WTC11 (cell line): ENCODE data around the gene CACHD1. TPM values are rescaled to one million over a fixed set of nuclear protein-coding genes. Genes with fewer than 3 reads are reported as not detected.

Experiments used
- ATAC-seq: fragments of 200-7000 bp; cut with Tn5 transposase; 2 replicates; pipeline ENCODE4 v1.10.0; 2021; ENCODE audit warnings: mild to moderate bottlenecking, moderate library complexity
- CTCF ChIA-PET: fragments of 300-600 bp; sonication (Branson Sonifier 250); formaldehyde crosslinking; loops from one replicate; lab custom pipeline; 2021; ENCODE audit warnings: antibody characterized with exemption; lab: Charles Lee
- POLR2A ChIA-PET: fragments of 350-600 bp; sonication (Branson Sonifier 250); formaldehyde crosslinking; loops from one replicate; lab custom pipeline; 2021; ENCODE audit warnings: antibody characterized with exemption; lab: Charles Lee
- DNase-seq: peaks from one replicate; pipeline ENCODE4 v3.0.0; 2021; ENCODE audit warnings: low spot score
- H3K27ac Mint-ChIP-seq: 2 replicates; pipeline ENCODE4 v1.8.0; 2021; ENCODE audit warnings: mixed read lengths
- H3K27me3 Mint-ChIP-seq: 2 replicates; pipeline ENCODE4 v1.8.0; 2021; ENCODE audit warnings: low read depth, mild to moderate bottlenecking, moderate library complexity, mixed read lengths
- H3K36me3 Mint-ChIP-seq: 2 replicates; pipeline ENCODE4 v1.8.0; 2021; ENCODE audit warnings: mixed read lengths
- H3K4me1 Mint-ChIP-seq: 2 replicates; pipeline ENCODE4 v1.8.0; 2022; ENCODE audit warnings: mixed read lengths
- H3K4me3 Mint-ChIP-seq: 2 replicates; pipeline ENCODE4 v1.8.0; 2021; ENCODE audit warnings: mild to moderate bottlenecking, moderate library complexity, mixed read lengths
- H3K9me3 Mint-ChIP-seq: 2 replicates; pipeline ENCODE4 v1.8.0; 2021; ENCODE audit warnings: mixed read lengths
- CBFB ChIP-seq: sonication (generic); formaldehyde crosslinking; IDR thresholded peaks from 2 replicates; pipeline ENCODE4 v1.8.1; 2022; ENCODE audit warnings: mild to moderate bottlenecking, low read depth, missing genetic modification reagents
- E2F1 ChIP-seq: sonication (generic); formaldehyde crosslinking; IDR thresholded peaks from 2 replicates; pipeline ENCODE4 v1.8.0; 2022; ENCODE audit warnings: mild to moderate bottlenecking, missing genetic modification reagents
- E2F4 ChIP-seq: sonication (generic); formaldehyde crosslinking; IDR thresholded peaks from 2 replicates; pipeline ENCODE4 v1.8.1; 2022; ENCODE audit warnings: low read depth, mild to moderate bottlenecking, moderate library complexity, missing genetic modification reagents, borderline replicate concordance
- EMX1 ChIP-seq: fragments of 250-450 bp; sonication (Bioruptor Pico); IDR thresholded peaks from 2 replicates; pipeline ENCODE4 v1.8.0; 2021; ENCODE audit warnings: mild to moderate bottlenecking
- ESRRA ChIP-seq: sonication (generic); formaldehyde crosslinking; IDR thresholded peaks from 2 replicates; pipeline ENCODE4 v1.8.1; 2022; ENCODE audit warnings: mild to moderate bottlenecking, missing genetic modification reagents, borderline replicate concordance
- IRF2 ChIP-seq: sonication (generic); formaldehyde crosslinking; IDR thresholded peaks from 2 replicates; pipeline ENCODE4 v1.8.0; 2022; ENCODE audit warnings: low read depth, missing genetic modification reagents, borderline replicate concordance
- NFATC4 ChIP-seq: fragments of 250-450 bp; sonication (Bioruptor Pico); IDR thresholded peaks from 2 replicates; pipeline ENCODE4 v1.9.0; 2021; ENCODE audit warnings: mild to moderate bottlenecking
- PREB ChIP-seq: sonication (generic); formaldehyde crosslinking; IDR thresholded peaks from 2 replicates; pipeline ENCODE4 v1.8.1; 2022; ENCODE audit warnings: mild to moderate bottlenecking, missing genetic modification reagents, moderate library complexity, borderline replicate concordance
- SP1 ChIP-seq: sonication (generic); formaldehyde crosslinking; conservative IDR thresholded peaks from 2 replicates; pipeline ENCODE4 v1.8.1; 2022; ENCODE audit warnings: missing genetic modification reagents
- ZMAT4 ChIP-seq: fragments of 250-450 bp; sonication (Bioruptor Pico); IDR thresholded peaks from 2 replicates; pipeline ENCODE4 v1.9.0; 2021; ENCODE audit warnings: mild to moderate bottlenecking
- ZNF512 ChIP-seq: sonication (generic); formaldehyde crosslinking; IDR thresholded peaks from 2 replicates; pipeline ENCODE4 v1.8.1; 2022; ENCODE audit warnings: missing genetic modification reagents, borderline replicate concordance
- ZNF671 ChIP-seq: fragments of 250-450 bp; sonication (Bioruptor Pico); IDR thresholded peaks from 2 replicates; pipeline ENCODE4 v1.8.0; 2021; ENCODE audit warnings: mild to moderate bottlenecking
- total RNA-seq: library from RNA; stranded (reverse); gene quantifications from 3 replicates; pipeline ENCODE4 v1.2.3, GENCODE V29; 2021
- TF ChIP-seq, protein P1 (sequence below): sonication (generic); formaldehyde crosslinking; IDR thresholded peaks from 2 replicates; pipeline ENCODE4 v1.8.0; 2022; ENCODE audit warnings: mild to moderate bottlenecking, missing genetic modification reagents
- TF ChIP-seq, protein P2 (sequence below): sonication (generic); formaldehyde crosslinking; IDR thresholded peaks from 2 replicates; pipeline ENCODE4 v1.8.0; 2022; ENCODE audit warnings: mild to moderate bottlenecking, missing genetic modification reagents
- TF ChIP-seq, protein P3 (sequence below): sonication (generic); formaldehyde crosslinking; IDR thresholded peaks from 2 replicates; pipeline ENCODE4 v1.8.1; 2023; ENCODE audit warnings: mild to moderate bottlenecking, missing genetic modification reagents
- TF ChIP-seq, protein P4 (sequence below): sonication (generic); formaldehyde crosslinking; IDR thresholded peaks from 2 replicates; pipeline ENCODE4 v1.8.0; 2023; ENCODE audit warnings: mild to moderate bottlenecking, missing genetic modification reagents

CACHD1 gene
- total RNA-seq, 1 experiment from 2014 or later, result 26.3 TPM

DNA sequence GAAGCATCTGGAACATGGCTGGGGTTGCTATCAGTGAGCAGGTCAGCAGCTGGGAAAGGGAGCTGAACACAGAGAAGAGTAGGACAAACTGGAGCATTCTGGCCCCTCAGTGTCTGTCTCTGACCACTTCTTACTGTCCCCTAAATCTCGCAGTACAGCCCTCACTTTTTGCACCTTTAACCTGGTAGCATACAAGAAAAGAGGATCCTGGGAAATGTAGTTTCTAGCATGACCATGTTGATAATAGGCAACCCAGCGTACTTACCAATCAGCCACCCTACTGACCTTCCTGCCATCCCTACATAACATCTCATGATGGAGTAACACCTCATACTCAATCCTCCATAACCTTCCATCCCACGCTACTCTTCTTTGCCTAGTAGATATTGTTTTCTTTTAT, 175.8 kb downstream of the CACHD1 start:
- POLR2A ChIA-PET, result no interaction called here
- Mint-ChIP-seq H3K9me3 (no peaks in the 10 kb centered on the region), H3K4me3 (no peak overlapping the region), H3K27me3 (no peaks in the 10 kb centered on the region; the same call in 1 of the 2 replicates), H3K36me3 (peaks cover 56% of the 10 kb centered on the region), H3K27ac (no peak overlapping the region), H3K4me1 (peaks cover 36% of the 10 kb centered on the region)
- no peak for DNase-seq
- CTCF ChIA-PET, result no interaction called here
- no peak; the same call in 1 of the 2 replicates for ATAC-seq
- no peak for TF ChIP-seq PREB
- TF ChIP-seq, protein P1, sequence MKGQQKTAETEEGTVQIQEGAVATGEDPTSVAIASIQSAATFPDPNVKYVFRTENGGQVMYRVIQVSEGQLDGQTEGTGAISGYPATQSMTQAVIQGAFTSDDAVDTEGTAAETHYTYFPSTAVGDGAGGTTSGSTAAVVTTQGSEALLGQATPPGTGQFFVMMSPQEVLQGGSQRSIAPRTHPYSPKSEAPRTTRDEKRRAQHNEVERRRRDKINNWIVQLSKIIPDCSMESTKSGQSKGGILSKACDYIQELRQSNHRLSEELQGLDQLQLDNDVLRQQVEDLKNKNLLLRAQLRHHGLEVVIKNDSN, result no peak
- TF ChIP-seq, protein P2, sequence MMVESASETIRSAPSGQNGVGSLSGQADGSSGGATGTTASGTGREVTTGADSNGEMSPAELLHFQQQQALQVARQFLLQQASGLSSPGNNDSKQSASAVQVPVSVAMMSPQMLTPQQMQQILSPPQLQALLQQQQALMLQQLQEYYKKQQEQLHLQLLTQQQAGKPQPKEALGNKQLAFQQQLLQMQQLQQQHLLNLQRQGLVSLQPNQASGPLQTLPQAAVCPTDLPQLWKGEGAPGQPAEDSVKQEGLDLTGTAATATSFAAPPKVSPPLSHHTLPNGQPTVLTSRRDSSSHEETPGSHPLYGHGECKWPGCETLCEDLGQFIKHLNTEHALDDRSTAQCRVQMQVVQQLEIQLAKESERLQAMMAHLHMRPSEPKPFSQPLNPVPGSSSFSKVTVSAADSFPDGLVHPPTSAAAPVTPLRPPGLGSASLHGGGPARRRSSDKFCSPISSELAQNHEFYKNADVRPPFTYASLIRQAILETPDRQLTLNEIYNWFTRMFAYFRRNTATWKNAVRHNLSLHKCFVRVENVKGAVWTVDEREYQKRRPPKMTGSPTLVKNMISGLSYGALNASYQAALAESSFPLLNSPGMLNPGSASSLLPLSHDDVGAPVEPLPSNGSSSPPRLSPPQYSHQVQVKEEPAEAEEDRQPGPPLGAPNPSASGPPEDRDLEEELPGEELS, result no peak
- TF ChIP-seq, all 79 proteins: peak for 0

GRCh38 chr1:64650411-64650810, 180.5 kb downstream of the CACHD1 start:
- no peak overlapping the region for H3K27ac Mint-ChIP-seq
- H3K4me3 Mint-ChIP-seq, result no peak overlapping the region
- ATAC-seq (no peak), DNase-seq (no peak)
- POLR2A ChIA-PET, result no interaction called here
- peaks cover 11% of the 10 kb centered on the region; the same call in 1 of the 2 replicates for H3K4me1 Mint-ChIP-seq
- H3K9me3 Mint-ChIP-seq, result no peaks in the 10 kb centered on the region
- peaks cover 44% of the 10 kb centered on the region for H3K36me3 Mint-ChIP-seq
- no peaks in the 10 kb centered on the region for H3K27me3 Mint-ChIP-seq
- CTCF ChIA-PET, result no interaction called here
- TF ChIP-seq, protein P2, result no peak
- TF ChIP-seq E2F1 (CRISPR knock-in tag), result no peak
- TF ChIP-seq, protein P3, sequence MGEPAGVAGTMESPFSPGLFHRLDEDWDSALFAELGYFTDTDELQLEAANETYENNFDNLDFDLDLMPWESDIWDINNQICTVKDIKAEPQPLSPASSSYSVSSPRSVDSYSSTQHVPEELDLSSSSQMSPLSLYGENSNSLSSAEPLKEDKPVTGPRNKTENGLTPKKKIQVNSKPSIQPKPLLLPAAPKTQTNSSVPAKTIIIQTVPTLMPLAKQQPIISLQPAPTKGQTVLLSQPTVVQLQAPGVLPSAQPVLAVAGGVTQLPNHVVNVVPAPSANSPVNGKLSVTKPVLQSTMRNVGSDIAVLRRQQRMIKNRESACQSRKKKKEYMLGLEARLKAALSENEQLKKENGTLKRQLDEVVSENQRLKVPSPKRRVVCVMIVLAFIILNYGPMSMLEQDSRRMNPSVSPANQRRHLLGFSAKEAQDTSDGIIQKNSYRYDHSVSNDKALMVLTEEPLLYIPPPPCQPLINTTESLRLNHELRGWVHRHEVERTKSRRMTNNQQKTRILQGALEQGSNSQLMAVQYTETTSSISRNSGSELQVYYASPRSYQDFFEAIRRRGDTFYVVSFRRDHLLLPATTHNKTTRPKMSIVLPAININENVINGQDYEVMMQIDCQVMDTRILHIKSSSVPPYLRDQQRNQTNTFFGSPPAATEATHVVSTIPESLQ (CRISPR knock-in tag), result no peak
- TF ChIP-seq NFATC4 (CRISPR knock-in tag), result no peak

DNA sequence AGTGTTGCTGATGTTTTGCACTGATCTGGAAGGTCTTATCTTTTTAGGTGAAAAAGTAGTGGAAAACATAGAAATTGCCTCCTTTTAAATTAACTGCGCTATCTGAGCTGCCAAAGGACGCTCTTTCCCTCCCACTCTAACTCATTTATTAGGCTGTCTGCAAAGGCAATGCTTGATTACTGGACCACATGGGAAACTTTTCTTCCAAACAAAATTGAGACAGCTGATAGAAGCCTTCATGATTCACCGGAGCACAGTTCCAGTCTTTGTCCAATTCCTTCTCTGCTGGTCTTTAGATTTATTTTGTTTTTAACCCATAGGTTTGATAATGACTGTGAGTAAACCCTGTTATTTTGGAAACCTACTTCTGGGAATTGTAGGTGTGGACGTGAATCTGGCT, 181.9 kb downstream of the CACHD1 start:
- H3K4me1 Mint-ChIP-seq, result peaks cover 6% of the 10 kb centered on the region; the same call in 1 of the 2 replicates
- no peak overlapping the region for H3K4me3 Mint-ChIP-seq
- no peaks in the 10 kb centered on the region for H3K27me3 Mint-ChIP-seq
- H3K36me3 Mint-ChIP-seq, result peaks cover 50% of the 10 kb centered on the region
- ChIA-PET POLR2A (no interaction called here), CTCF (no interaction called here)
- H3K27ac Mint-ChIP-seq, result no peak overlapping the region
- DNase-seq, result no peak
- H3K9me3 Mint-ChIP-seq, result no peaks in the 10 kb centered on the region
- no peak for ATAC-seq
- TF ChIP-seq, protein P4, sequence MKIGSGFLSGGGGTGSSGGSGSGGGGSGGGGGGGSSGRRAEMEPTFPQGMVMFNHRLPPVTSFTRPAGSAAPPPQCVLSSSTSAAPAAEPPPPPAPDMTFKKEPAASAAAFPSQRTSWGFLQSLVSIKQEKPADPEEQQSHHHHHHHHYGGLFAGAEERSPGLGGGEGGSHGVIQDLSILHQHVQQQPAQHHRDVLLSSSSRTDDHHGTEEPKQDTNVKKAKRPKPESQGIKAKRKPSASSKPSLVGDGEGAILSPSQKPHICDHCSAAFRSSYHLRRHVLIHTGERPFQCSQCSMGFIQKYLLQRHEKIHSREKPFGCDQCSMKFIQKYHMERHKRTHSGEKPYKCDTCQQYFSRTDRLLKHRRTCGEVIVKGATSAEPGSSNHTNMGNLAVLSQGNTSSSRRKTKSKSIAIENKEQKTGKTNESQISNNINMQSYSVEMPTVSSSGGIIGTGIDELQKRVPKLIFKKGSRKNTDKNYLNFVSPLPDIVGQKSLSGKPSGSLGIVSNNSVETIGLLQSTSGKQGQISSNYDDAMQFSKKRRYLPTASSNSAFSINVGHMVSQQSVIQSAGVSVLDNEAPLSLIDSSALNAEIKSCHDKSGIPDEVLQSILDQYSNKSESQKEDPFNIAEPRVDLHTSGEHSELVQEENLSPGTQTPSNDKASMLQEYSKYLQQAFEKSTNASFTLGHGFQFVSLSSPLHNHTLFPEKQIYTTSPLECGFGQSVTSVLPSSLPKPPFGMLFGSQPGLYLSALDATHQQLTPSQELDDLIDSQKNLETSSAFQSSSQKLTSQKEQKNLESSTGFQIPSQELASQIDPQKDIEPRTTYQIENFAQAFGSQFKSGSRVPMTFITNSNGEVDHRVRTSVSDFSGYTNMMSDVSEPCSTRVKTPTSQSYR, result no peak
- TF ChIP-seq ZNF512 (CRISPR knock-in tag), result no peak
- no peak for TF ChIP-seq ZNF671 (CRISPR knock-in tag)
- TF ChIP-seq EMX1 (CRISPR knock-in tag), result no peak
- TF ChIP-seq ESRRA (CRISPR knock-in tag), result no peak
- TF ChIP-seq ZMAT4 (CRISPR knock-in tag), result no peak
- no peak for TF ChIP-seq CBFB (CRISPR knock-in tag)
- TF ChIP-seq E2F4, result no peak
- TF ChIP-seq IRF2 (CRISPR knock-in tag), result no peak
- no peak for TF ChIP-seq SP1 (CRISPR knock-in tag)
